ENCODE data around the gene KRT15.

- TF ChIP-seq CTCF (IDR thresholded peaks at IDR 0.05) (no peak), ZFX (IDR thresholded peaks at IDR 0.05; ENCODE audit: borderline replicate concordance) (no peak)
Measured at GRCh38 chr17:41518789-41519449, at the start of gene KRT15.

Measured in 22Rv1 (cell line).